ENCODE results near the gene SELENOV.

DNA sequence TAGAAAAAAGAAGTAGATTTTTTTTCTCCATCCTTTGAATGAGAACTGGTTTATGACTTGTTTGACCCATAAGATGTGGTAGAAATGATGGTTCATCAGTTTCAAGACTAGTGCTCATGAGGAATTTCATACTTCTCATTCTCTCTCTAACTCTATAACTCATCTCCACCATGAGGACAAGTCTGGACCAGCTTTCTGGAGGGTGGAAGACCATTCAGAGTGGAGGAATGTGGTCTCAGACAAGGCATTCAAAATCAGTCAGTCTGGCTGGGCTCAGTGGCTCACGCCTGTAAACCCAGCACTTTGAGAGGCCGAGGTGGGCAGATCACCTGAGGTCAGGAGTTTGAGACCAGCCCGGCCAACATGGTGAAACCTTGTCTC lies 28.5 kb downstream of the SELENOV start:
- TF ChIP-seq, protein P1, sequence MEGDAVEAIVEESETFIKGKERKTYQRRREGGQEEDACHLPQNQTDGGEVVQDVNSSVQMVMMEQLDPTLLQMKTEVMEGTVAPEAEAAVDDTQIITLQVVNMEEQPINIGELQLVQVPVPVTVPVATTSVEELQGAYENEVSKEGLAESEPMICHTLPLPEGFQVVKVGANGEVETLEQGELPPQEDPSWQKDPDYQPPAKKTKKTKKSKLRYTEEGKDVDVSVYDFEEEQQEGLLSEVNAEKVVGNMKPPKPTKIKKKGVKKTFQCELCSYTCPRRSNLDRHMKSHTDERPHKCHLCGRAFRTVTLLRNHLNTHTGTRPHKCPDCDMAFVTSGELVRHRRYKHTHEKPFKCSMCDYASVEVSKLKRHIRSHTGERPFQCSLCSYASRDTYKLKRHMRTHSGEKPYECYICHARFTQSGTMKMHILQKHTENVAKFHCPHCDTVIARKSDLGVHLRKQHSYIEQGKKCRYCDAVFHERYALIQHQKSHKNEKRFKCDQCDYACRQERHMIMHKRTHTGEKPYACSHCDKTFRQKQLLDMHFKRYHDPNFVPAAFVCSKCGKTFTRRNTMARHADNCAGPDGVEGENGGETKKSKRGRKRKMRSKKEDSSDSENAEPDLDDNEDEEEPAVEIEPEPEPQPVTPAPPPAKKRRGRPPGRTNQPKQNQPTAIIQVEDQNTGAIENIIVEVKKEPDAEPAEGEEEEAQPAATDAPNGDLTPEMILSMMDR (IDR thresholded peaks at IDR 0.05) = no peak
- TF ChIP-seq POLR2A (IDR thresholded peaks at IDR 0.05) = no peak

Data from thyroid gland (tissue), 4 donors.